GM19468 (cell line): Measurements from ENCODE around the gene KCNJ12.
"Not testable (repeated sequence)": the region's sequence is repeated elsewhere in the genome, so short reads cannot be mapped to it uniquely, and the experiment has no call there.

Source experiments
- ATAC-seq: cut with Tn5 transposase; IDR thresholded peaks from one replicate; pipeline ENCODE4 v1.9.1; 2021; ENCODE audit warnings: mild to moderate bottlenecking, moderate library complexity, moderate number of reproducible peaks; ENCODE audit not compliant: unreplicated experiment; ENCODE audit errors: extremely low read depth

Gene KCNJ12

DNA sequence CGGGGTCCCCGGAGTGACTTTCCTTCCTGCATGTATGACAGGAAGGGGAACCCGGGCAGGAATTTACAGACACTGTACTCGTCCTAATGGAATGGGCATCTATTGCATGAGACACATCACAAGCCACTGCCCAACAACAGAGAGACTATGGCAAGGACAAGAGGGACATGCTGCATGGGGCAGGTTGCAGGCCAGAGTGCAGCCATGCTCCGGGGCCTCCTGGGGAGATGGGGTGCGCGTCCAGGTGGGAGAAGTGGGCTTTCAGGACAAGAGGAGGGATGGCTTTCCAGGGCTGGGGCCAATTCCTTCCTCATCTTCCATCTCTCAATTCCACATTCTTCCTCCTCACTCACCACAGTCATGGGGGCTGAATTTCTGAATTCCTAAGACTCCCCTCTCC lies 60.3 kb downstream of the KCNJ12 start:
- not testable (repeated sequence) for ATAC-seq

DNA sequence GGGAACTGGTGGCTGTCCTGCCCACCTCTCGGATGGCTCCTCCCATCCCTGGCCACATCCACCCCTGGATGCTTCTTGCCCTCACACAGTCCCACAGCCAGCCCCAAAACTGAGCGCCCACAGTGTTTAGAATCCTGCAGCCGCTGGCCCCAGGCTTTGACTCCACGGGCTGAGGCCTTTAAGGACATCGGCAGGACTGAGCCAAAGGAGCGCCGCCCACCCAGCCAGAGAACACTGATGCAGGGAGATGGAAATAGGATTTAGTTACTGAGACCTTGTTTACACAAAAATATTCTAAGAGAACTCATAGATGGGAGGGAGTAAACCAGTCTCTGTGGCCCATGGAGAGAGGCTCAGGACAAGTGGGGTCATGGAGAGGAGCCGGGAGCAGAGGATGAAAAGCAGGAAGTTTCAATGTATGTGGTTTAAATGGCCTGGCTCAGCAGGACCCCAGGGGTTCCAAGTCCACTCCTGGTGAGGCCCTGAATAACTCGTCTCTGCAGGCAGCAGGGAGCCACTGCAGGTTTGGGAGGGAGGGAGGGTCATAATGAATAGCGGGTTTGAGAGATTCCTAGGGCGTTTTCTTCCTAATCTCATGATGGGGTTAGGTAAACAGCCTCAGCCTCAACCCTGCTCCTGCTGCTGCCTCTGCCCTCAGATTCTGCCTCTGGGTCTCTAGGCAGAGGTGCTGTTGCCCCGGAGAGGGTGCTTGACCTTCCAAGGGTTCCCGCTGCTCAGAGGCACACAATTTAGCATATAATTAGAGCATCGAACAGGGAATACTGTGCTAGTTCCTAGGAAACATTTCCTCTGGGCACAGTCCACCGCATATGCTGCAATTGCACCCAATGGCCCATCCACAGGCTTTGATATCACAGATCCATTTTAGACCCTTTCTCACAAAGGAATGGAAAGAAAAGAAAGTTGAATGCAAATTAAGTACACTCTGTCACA lies 61.0 kb downstream of the KCNJ12 start:
- not testable (repeated sequence) for ATAC-seq

- ATAC-seq = not testable (repeated sequence)
These were observed 62.3 kb downstream of the KCNJ12 start for GRCh38 chr17:21438316-21439014.

DNA sequence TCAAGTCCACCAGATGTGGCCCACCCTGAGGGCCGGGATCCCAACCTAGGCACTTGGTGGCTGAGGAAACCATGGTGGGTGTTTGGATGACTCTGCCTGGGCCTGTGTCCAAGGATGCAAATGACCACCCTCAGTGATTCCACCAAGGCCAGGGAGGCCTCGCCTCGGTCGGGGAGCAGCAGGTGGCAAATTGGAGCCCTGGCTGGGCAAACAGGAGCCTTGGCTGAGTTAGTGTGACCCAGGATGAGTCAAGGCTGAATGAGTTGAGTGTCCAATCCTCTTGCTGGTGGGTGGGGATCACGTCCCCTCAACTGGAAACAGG lies 62.8 kb downstream of the KCNJ12 start:
- not testable (repeated sequence) for ATAC-seq

DNA sequence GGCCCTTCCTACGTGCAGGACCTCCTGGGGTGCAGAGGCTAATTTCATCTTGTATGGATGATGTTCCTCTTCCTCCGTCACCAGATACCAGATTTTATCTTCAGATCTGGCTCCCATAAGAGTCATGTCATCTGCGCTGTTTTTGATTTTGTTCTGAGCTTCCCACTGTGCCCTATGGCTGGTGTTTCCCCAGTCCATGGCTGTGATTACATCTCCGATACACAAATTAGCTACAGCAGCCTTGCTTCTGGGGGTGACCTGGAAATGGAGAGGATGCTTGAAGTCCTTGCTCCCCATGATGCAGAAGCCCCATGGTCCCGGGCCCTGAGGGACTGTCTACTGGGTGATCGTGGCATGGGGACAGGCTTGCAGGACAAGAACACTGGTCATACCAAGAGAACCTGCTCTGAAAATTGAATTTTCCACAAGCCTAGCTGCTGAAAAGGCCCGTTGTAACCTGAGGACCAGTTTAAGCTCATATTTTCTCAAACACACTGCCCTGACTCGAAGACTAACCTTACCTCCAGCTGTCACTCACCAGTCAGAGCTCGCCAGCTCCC lies 69.0 kb downstream of the KCNJ12 start:
- ATAC-seq = no peak

DNA sequence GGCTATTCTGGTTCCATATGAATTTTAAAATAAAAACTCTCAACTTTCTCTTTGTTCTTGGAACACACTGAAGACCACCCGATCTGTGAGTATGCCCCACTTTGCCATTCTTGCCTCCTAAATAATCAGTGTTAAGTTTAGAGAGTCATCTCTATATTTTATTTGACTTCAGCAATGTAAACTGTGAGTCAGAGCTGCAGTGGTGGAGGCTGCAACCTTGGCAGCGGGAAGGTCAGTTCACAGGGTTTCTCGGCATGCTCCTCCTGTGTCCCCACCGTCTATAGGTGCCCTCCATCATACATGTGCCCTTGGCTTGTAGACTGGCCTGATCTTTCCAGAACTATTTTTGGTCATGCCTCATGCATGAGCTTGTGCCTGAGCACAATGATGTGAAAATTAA lies 71.4 kb downstream of the KCNJ12 start:
- not testable (repeated sequence) for ATAC-seq

DNA sequence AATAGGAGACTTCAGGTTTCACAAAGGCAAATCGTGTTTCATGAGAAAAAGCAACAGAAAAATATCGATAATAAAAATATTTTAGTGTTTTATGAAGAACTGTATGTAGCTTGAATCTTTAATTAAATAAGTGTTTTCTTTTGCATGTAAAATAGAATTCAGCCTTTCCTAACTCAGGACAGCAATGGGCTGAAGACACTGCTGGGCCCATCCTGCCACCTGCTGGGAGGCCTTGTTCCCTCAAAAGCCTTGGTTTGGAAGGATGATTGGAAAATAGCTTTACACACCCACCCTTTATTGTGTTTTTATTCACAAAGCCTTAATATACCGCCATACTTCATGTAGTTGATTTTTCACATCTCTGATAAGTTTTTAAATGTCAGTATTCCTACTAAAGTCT lies 73.7 kb downstream of the KCNJ12 start:
- ATAC-seq = not testable (repeated sequence)

GRCh38 chr17:21451975-21452374 lies 75.8 kb downstream of the KCNJ12 start:
- no peak for ATAC-seq

- no peak for ATAC-seq
These were observed 76.4 kb downstream of the KCNJ12 start for GRCh38 chr17:21452377-21453143.

DNA sequence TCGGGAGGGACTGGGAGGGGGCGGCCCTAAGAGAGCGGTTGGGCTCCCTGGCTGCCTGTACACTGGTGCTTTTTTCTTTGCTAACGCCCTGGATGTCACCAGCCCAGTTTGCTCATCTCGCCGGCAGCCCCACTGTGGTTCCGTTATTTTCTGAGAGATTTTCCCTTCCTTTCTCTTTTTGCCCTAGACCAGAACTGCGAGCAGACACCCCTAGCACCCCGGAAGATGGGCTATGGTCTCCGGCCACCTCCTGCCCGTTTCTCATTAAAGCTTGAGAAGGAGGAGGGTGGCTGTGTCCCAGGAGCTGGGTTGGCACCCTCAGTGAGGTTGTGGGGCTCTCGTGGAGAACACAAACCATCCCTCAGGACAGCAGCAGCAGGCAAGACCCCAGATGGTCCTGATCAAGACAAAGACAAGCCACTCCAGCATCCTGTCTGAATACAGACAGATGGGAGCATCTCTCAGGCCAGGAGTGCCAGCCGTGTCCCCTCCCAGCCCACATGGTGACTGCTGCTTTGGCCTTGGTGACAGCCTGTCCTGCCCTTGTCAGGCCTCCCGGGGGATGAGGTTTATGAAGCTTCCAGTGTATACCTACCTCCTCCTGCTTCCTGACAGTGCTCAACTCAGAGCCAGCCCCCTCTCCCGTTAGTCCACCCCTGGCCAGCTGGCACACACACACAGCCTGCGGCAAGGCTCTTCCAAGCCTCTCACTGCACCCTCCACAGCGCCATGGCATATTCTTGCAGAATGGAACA lies 77.2 kb downstream of the KCNJ12 start:
- ATAC-seq = no peak

- ATAC-seq = not testable (repeated sequence)
These were observed 77.8 kb downstream of the KCNJ12 start for GRCh38 chr17:21454006-21454405.

- no peak for ATAC-seq
These were observed 78.3 kb downstream of the KCNJ12 start for GRCh38 chr17:21454441-21454840.

- no peak for ATAC-seq
These were observed 79.6 kb downstream of the KCNJ12 start for GRCh38 chr17:21455761-21456160.

DNA sequence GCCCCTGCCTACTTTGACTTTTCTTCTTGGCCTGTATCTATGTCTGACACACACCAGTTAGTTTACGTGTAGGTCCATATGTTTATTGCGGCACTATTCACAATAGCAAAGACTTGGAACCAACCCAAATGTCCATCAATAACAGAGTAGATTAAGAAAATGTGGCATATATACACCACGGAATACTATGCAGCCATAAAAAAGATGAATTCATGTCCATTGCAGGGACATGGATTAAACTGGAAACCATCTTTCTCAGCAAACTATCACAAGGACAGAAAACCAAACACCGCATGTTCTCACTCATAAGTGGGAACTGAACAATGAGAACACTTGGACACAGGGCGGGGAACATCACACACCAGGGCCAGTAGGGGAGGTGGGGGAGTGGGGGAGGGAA lies 80.3 kb downstream of the KCNJ12 start:
- ATAC-seq = not testable (repeated sequence)

GRCh38 chr17:21457051-21458026 lies 81.2 kb downstream of the KCNJ12 start:
- no peak for ATAC-seq

DNA sequence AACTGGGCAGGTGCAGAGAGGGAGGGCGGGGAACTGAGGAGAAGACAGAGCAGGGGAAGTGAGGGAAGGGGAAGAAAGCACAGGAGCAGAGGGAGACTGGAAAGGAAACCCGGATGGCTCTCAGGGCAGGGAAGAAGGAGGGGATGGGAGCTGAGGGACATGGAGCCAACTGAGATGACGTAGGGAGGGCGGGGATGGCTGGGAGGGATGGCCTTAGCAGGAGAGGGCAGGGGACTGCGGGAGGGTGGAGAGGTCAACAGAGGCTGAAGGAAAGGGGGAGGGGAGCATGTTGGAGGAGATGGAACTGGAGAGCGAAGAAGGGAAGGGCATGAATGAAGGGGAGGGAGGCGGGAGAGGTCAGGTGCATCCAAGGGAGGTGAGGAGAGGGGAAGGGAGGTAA lies 81.9 kb downstream of the KCNJ12 start:
- no peak for ATAC-seq

- no peak for ATAC-seq
These were observed 83.4 kb downstream of the KCNJ12 start for GRCh38 chr17:21459536-21459935.

DNA sequence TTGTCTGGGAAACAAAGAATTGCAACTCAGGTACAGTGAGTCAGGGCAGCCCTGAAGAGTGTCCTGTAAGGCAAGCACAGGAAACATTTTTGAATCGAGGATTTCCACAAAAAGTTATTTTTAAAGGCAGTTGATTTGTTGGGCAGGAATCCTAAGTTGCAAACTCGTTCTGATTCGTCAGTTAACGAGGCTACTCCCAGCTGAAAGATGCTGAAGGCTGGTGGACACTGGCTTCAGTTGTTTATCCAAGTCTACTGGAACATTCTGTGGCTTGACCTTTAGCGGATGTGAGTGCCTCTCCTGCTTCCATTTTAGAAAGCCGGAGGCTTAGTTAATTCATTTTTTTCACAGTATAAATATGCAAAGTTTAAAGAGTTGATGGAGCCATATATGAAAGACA lies 84.2 kb downstream of the KCNJ12 start:
- no peak for ATAC-seq

- ATAC-seq = no peak
These were observed 86.1 kb downstream of the KCNJ12 start for GRCh38 chr17:21462237-21462636.
